OCI-LY7 (cell line): Measurements from ENCODE around the gene LDLRAD2.
"Not testable (repeated sequence)": the region's sequence is repeated elsewhere in the genome, so short reads cannot be mapped to it uniquely, and the experiment has no call there.

Experiments used
- EZH2phosphoT487 ChIP-seq: fragments of 200-600 bp; sonication (generic); IDR thresholded peaks from 2 replicates; pipeline ENCODE4 v1.6.1; 2018; ENCODE audit warnings: low read depth, borderline replicate concordance, mild to moderate bottlenecking, mixed run types, antibody characterized with exemption, low read length, moderate library complexity, mixed read lengths
- TF ChIP-seq, protein P1 (sequence below): fragments of 200-600 bp; sonication (generic); conservative IDR thresholded peaks from 2 replicates; pipeline ENCODE4 v1.5.1; 2014; ENCODE audit warnings: mild to moderate bottlenecking, antibody characterized with exemption, low read length, moderate library complexity, mixed read lengths

DNA sequence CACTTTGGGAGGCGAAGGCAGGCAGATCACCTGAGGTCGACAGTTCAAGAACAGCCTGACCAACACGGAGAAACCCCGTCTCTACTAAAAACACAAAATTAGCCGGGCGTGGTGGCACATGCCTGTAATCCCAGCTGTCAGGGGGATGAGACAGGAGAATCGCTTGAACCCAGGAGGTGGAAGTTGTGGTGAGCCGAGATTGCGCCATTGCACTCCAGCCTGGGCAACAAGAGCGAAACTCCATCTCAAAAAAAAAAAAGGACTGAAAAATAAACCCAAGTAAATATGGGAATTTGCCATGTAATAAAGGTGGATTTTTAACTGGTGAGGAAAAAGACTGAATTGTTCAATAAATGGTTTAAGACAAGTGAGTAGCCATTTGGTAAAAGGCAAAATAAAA, 40.4 kb upstream of the LDLRAD2 start:
- TF ChIP-seq, protein P1, sequence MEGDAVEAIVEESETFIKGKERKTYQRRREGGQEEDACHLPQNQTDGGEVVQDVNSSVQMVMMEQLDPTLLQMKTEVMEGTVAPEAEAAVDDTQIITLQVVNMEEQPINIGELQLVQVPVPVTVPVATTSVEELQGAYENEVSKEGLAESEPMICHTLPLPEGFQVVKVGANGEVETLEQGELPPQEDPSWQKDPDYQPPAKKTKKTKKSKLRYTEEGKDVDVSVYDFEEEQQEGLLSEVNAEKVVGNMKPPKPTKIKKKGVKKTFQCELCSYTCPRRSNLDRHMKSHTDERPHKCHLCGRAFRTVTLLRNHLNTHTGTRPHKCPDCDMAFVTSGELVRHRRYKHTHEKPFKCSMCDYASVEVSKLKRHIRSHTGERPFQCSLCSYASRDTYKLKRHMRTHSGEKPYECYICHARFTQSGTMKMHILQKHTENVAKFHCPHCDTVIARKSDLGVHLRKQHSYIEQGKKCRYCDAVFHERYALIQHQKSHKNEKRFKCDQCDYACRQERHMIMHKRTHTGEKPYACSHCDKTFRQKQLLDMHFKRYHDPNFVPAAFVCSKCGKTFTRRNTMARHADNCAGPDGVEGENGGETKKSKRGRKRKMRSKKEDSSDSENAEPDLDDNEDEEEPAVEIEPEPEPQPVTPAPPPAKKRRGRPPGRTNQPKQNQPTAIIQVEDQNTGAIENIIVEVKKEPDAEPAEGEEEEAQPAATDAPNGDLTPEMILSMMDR, result not testable (repeated sequence)
- TF ChIP-seq EZH2phosphoT487, result not testable (repeated sequence)
